Right atrium auricular region (tissue), 2 donors: Measurements from ENCODE around the gene IMP4. TPM values are rescaled to one million over a fixed set of nuclear protein-coding genes. Genes with fewer than 3 reads are reported as not detected.

ENCODE experiments used
- DNase-seq: peaks from one replicate; pipeline ENCODE4 v3.0.0-alpha.2; 2019; ENCODE audit warnings: low spot score
- H3K27ac ChIP-seq, 2 donors: fragments of 200-600 bp; sonication (generic); 1 replicate in 1 of 2; 2 replicates in 1 of 2; pipeline ENCODE4 v1.5.1; 2016 to 2019
- H3K27me3 ChIP-seq, 2 donors: fragments of 200-600 bp; sonication (generic); one replicate each; pipeline versions ENCODE4 v1.5.1 to v1.6.0; 2017 to 2019
- H3K36me3 ChIP-seq: fragments of 200-600 bp; sonication (generic); one replicate; pipeline ENCODE4 v1.5.1; 2016
- H3K4me1 ChIP-seq, 2 donors: fragments of 200-600 bp; sonication (generic); one replicate each; pipeline versions ENCODE4 v1.5.1 to v1.6.0; 2017 to 2019
- H3K4me3 ChIP-seq, 2 donors: fragments of 200-600 bp; sonication (generic); 1 replicate in 1 of 2; 2 replicates in 1 of 2; pipeline ENCODE4 v1.5.1; 2017 to 2019; ENCODE audit warnings: mild to moderate bottlenecking in 1 of 2, moderate library complexity in 1 of 2
- H3K9me3 ChIP-seq, 2 donors: fragments of 200-600 bp; sonication (generic); one replicate each; pipeline ENCODE4 v1.5.1; 2019
- total RNA-seq, 2 donors: library from RNA; depleted of rRNA; stranded (reverse); fragments of >200 nt; gene quantifications; one replicate each; pipeline ENCODE4 v1.1.0, GENCODE V29; 2016
- TF ChIP-seq, protein P1 (sequence below), 2 donors: fragments of 200-600 bp; sonication (generic); IDR thresholded peaks; one replicate each; pipeline ENCODE4 v1.5.1; 2019; ENCODE audit warnings: antibody characterized with exemption in 2 of 2

Gene IMP4
- total RNA-seq, 2 donors from 2014 or later, result 66.6 to 86.9 TPM

DNA sequence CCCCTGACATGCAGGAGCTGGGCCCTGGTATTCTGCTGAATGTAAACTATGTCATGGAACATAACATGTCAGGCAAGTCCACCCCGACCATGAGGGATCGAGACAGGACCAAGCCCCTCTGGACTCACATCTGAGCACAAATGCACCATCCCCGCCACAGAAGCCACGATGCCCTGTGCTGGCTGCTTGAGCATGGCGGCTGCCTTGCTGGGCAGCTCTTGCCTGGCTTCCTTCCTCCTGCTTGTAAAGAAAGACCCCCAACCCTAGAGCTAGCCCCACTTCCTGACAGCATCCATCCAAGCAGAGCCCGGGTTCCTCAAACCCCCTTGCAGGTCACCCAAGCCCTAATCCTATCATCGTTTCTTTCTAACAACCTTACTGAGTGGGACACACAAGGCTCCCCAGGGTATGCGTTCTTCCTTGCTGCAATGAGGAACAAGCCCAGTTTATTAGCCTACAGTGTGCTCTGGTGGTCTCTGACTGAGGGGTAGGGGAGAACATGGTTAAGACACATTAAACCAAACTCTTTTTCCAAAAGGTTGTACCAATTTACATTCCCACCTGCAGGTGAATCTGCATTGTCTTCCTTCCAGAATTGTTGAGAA, 39.7 kb downstream of the IMP4 start:
- Histone ChIP-seq H3K4me3 (no peak overlapping the region), H3K9me3 (no peaks in the 10 kb centered on the region), H3K4me1 (peaks cover 0 to 24% of the 10 kb centered on the region in 2 donors), H3K36me3 (no peaks in the 10 kb centered on the region), H3K27me3 (no peaks in the 10 kb centered on the region), H3K27ac (no peak overlapping the region)
- DNase-seq, result no peak
- TF ChIP-seq, protein P1, sequence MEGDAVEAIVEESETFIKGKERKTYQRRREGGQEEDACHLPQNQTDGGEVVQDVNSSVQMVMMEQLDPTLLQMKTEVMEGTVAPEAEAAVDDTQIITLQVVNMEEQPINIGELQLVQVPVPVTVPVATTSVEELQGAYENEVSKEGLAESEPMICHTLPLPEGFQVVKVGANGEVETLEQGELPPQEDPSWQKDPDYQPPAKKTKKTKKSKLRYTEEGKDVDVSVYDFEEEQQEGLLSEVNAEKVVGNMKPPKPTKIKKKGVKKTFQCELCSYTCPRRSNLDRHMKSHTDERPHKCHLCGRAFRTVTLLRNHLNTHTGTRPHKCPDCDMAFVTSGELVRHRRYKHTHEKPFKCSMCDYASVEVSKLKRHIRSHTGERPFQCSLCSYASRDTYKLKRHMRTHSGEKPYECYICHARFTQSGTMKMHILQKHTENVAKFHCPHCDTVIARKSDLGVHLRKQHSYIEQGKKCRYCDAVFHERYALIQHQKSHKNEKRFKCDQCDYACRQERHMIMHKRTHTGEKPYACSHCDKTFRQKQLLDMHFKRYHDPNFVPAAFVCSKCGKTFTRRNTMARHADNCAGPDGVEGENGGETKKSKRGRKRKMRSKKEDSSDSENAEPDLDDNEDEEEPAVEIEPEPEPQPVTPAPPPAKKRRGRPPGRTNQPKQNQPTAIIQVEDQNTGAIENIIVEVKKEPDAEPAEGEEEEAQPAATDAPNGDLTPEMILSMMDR (IDR thresholded peaks at IDR 0.05), result no peak

- TF ChIP-seq, protein P1 (IDR thresholded peaks at IDR 0.05), result no peak
- Histone ChIP-seq H3K27ac (no peak overlapping the region), H3K4me1 (peaks cover 0 to 38% of the 10 kb centered on the region in 2 donors), H3K4me3 (no peak overlapping the region), H3K27me3 (no peaks in the 10 kb centered on the region), H3K36me3 (no peaks in the 10 kb centered on the region), H3K9me3 (no peaks in the 10 kb centered on the region)
- DNase-seq, result no peak
These were observed 43.0 kb downstream of the IMP4 start for GRCh38 chr2:130385709-130386108.

- no peaks in the 10 kb centered on the region for H3K27me3 ChIP-seq
- H3K4me1 ChIP-seq, result peaks cover 0 to 45% of the 10 kb centered on the region in 2 donors
- no peaks in the 10 kb centered on the region for H3K36me3 ChIP-seq
- no peak for DNase-seq
- H3K27ac ChIP-seq, result peak overlapping the region in 1 of 2 donors; percentile 53
- no peaks in the 10 kb centered on the region for H3K9me3 ChIP-seq
- H3K4me3 ChIP-seq, result no peak overlapping the region
- TF ChIP-seq, protein P1 (IDR thresholded peaks at IDR 0.05), result no peak
These were observed 44.3 kb downstream of the IMP4 start for GRCh38 chr2:130387071-130387400.

- Histone ChIP-seq H3K27ac (peak overlapping the region; percentile 11 to 53), H3K4me1 (peaks cover 0 to 49% of the 10 kb centered on the region in 2 donors), H3K27me3 (no peaks in the 10 kb centered on the region), H3K36me3 (no peaks in the 10 kb centered on the region), H3K9me3 (no peaks in the 10 kb centered on the region), H3K4me3 (no peak overlapping the region)
- TF ChIP-seq, protein P1 (IDR thresholded peaks at IDR 0.05), result no peak
- no peak for DNase-seq
These were observed 45.1 kb downstream of the IMP4 start for GRCh38 chr2:130387804-130388203.

DNA sequence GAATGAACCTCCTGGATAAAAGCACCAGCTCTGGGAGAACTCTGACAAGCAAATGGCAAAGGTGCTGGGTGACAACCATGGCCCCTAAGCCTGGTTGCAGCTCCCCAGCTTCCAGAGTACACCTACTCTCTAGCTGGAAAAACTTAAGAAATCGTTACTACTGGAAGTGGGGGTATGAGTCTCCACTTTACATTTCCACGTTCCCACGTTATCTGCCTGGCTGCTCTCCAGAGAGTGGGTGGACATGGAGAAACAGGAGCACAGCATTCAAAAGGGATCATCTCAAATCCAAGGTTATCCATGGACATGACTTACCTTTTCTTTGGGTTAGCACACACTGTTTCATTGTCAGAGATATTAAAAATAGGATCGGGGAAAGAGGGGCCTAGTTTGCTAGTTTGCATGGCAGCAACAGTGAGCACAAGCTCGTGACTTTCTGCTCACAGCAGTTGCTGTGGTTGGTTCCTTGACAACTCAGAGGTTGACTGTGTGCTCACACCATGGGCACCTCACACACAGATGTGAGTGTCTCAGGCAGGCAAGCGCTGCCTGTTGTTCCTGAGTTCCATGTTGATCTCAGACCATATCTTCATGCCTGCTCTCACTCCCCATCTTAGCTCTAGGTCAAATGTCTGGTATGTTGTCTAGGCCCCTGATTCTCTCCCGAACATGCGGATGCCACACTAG, 45.7 kb downstream of the IMP4 start:
- H3K36me3 ChIP-seq, result no peaks in the 10 kb centered on the region
- peaks cover 0 to 49% of the 10 kb centered on the region in 2 donors for H3K4me1 ChIP-seq
- no peak for DNase-seq
- TF ChIP-seq, protein P1 (IDR thresholded peaks at IDR 0.05), result no peak
- H3K9me3 ChIP-seq, result no peaks in the 10 kb centered on the region
- H3K27me3 ChIP-seq, result no peaks in the 10 kb centered on the region
- peak overlapping the region; percentile 11 to 53 for H3K27ac ChIP-seq
- H3K4me3 ChIP-seq, result no peak overlapping the region
